Neural progenitor cell (in vitro differentiated cells): ENCODE results near the gene SLC2A6. TPM values are rescaled to one million over a fixed set of nuclear protein-coding genes. Genes with fewer than 3 reads are reported as not detected.

Source experiments
- DNase-seq: peaks from one replicate; pipeline ENCODE4 v3.0.0-alpha.2; 2016; ENCODE audit warnings: low spot score
- H2AFZ ChIP-seq: fragments of 200-600 bp; sonication (generic); replicated peaks from 2 replicates; pipeline ENCODE4 v1.6.1; 2016; ENCODE audit warnings: antibody characterized with exemption
- H3F3A ChIP-seq: fragments of 200-600 bp; sonication (generic); 2 replicates; pipeline ENCODE4 v1.6.1; 2016; ENCODE audit warnings: antibody characterized with exemption, low read depth
- H3K27ac ChIP-seq: fragments of 200-600 bp; sonication (generic); 2 replicates; pipeline ENCODE4 v1.5.1; 2016; ENCODE audit warnings: mild to moderate bottlenecking
- H3K27me3 ChIP-seq: fragments of 200-600 bp; sonication (generic); 2 replicates; pipeline ENCODE4 v1.6.1; 2016; ENCODE audit warnings: mild to moderate bottlenecking, moderate library complexity
- H3K36me3 ChIP-seq: fragments of 200-600 bp; sonication (generic); 2 replicates; pipeline ENCODE4 v1.5.1; 2016
- H3K4me1 ChIP-seq: fragments of 200-600 bp; sonication (generic); 2 replicates; pipeline ENCODE4 v1.6.1; 2016; ENCODE audit warnings: mixed run types
- H3K4me2 ChIP-seq: fragments of 200-600 bp; sonication (generic); 2 replicates; pipeline ENCODE4 v1.6.1; 2016
- H3K4me3 ChIP-seq: fragments of 200-600 bp; sonication (generic); 2 replicates; pipeline ENCODE4 v1.5.1; 2016
- H3K79me2 ChIP-seq: fragments of 200-600 bp; sonication (generic); 2 replicates; pipeline ENCODE4 v1.6.1; 2016; ENCODE audit warnings: low read depth
- H3K9ac ChIP-seq: fragments of 200-600 bp; sonication (generic); 2 replicates; pipeline ENCODE4 v1.6.1; 2016
- H3K9me3 ChIP-seq: fragments of 200-600 bp; sonication (generic); 2 replicates; pipeline ENCODE4 v1.5.1; 2016; ENCODE audit warnings: low read depth
- H4K20me1 ChIP-seq: fragments of 200-600 bp; sonication (generic); 2 replicates; pipeline ENCODE4 v1.6.1; 2016; ENCODE audit warnings: low read depth
- H3K27ac Mint-ChIP-seq: 3 replicates; pipeline ENCODE4 v1.8.0; 2021; ENCODE audit warnings: mixed read lengths
- H3K27me3 Mint-ChIP-seq: 2 replicates; pipeline ENCODE4 v1.8.0; 2022; ENCODE audit warnings: low read depth, mild to moderate bottlenecking, inconsistent platforms, moderate library complexity, mixed read lengths; ENCODE audit not compliant: insufficient read depth
- H3K36me3 Mint-ChIP-seq: 3 replicates; pipeline ENCODE4 v1.8.0; 2021; ENCODE audit warnings: mixed read lengths
- H3K4me1 Mint-ChIP-seq: 3 replicates; pipeline ENCODE4 v1.8.0; 2021; ENCODE audit warnings: mixed read lengths
- H3K4me3 Mint-ChIP-seq: 3 replicates; pipeline ENCODE4 v1.8.0; 2021; ENCODE audit warnings: mild to moderate bottlenecking, moderate library complexity, mixed read lengths
- H3K9me3 Mint-ChIP-seq: 3 replicates; pipeline ENCODE4 v1.8.0; 2020; ENCODE audit warnings: mixed read lengths
- EZH2 ChIP-seq: fragments of 200-600 bp; sonication (generic); IDR thresholded peaks from 2 replicates; pipeline ENCODE4 v1.6.1; 2017; ENCODE audit warnings: antibody characterized with exemption, mild to moderate bottlenecking, moderate library complexity
- EZH2phosphoT487 ChIP-seq: fragments of 200-600 bp; sonication (generic); IDR thresholded peaks from 2 replicates; pipeline ENCODE4 v1.6.1; 2017; ENCODE audit warnings: antibody characterized with exemption
- total RNA-seq: library from RNA; depleted of rRNA; stranded (reverse); fragments of >200 nt; gene quantifications from 2 replicates; pipeline ENCODE4 v1.2.3, GENCODE V29; 2015; ENCODE audit warnings: low replicate concordance
- TF ChIP-seq, protein P1 (sequence below): fragments of 200-600 bp; sonication (generic); IDR thresholded peaks from 2 replicates; pipeline ENCODE4 v1.5.1; 2017; ENCODE audit warnings: antibody characterized with exemption, mild to moderate bottlenecking

Gene SLC2A6
- total RNA-seq, 1 donor from 2014 or later = 2.3 TPM

GRCh38 chr9:133484671-133485437 is 6.0 kb upstream of the SLC2A6 start:
- Mint-ChIP-seq H3K4me1 (peaks cover 7% of the 10 kb centered on the region), H3K36me3 (no peaks in the 10 kb centered on the region), H3K27ac (no peak overlapping the region), H3K9me3 (no peaks in the 10 kb centered on the region), H3K4me3 (no peak overlapping the region), H3K27me3 (peaks cover 14% of the 10 kb centered on the region)
- Histone ChIP-seq H2AFZ (no peak overlapping the region), H3K4me3 (no peak overlapping the region), H3K4me1 (no peaks in the 10 kb centered on the region), H3K4me2 (no peak overlapping the region), H3F3A (peaks cover 1% of the 10 kb centered on the region), H3K9ac (no peak overlapping the region), H3K27me3 (peaks cover 16% of the 10 kb centered on the region), H4K20me1 (no peaks in the 10 kb centered on the region), H3K36me3 (no peaks in the 10 kb centered on the region), H3K9me3 (no peaks in the 10 kb centered on the region), H3K79me2 (no peaks in the 10 kb centered on the region), H3K27ac (no peak overlapping the region)
- no peak for TF ChIP-seq EZH2
- TF ChIP-seq, protein P1, sequence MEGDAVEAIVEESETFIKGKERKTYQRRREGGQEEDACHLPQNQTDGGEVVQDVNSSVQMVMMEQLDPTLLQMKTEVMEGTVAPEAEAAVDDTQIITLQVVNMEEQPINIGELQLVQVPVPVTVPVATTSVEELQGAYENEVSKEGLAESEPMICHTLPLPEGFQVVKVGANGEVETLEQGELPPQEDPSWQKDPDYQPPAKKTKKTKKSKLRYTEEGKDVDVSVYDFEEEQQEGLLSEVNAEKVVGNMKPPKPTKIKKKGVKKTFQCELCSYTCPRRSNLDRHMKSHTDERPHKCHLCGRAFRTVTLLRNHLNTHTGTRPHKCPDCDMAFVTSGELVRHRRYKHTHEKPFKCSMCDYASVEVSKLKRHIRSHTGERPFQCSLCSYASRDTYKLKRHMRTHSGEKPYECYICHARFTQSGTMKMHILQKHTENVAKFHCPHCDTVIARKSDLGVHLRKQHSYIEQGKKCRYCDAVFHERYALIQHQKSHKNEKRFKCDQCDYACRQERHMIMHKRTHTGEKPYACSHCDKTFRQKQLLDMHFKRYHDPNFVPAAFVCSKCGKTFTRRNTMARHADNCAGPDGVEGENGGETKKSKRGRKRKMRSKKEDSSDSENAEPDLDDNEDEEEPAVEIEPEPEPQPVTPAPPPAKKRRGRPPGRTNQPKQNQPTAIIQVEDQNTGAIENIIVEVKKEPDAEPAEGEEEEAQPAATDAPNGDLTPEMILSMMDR = no peak
- DNase-seq = no peak

GRCh38 chr9:133483611-133484010 is 4.7 kb upstream of the SLC2A6 start:
- peaks cover 23% of the 10 kb centered on the region for H3K27me3 ChIP-seq
- no peaks in the 10 kb centered on the region for H3K36me3 ChIP-seq
- H3F3A ChIP-seq = peaks cover 3% of the 10 kb centered on the region
- no peak overlapping the region for H2AFZ ChIP-seq
- peak overlapping the region; percentile 1 for H3K27ac Mint-ChIP-seq
- H3K4me1 Mint-ChIP-seq = peaks cover 7% of the 10 kb centered on the region
- no peaks in the 10 kb centered on the region for H3K9me3 Mint-ChIP-seq
- no peaks in the 10 kb centered on the region for H3K9me3 ChIP-seq
- DNase-seq = no peak
- no peaks in the 10 kb centered on the region for H3K79me2 ChIP-seq
- H3K4me2 ChIP-seq = no peak overlapping the region
- H4K20me1 ChIP-seq = no peaks in the 10 kb centered on the region
- H3K27me3 Mint-ChIP-seq = peaks cover 10% of the 10 kb centered on the region
- no peak overlapping the region for H3K4me3 Mint-ChIP-seq
- TF ChIP-seq EZH2 (no peak), EZH2phosphoT487 (no peak)
- TF ChIP-seq, protein P1 = no peak
- no peak overlapping the region for H3K9ac ChIP-seq
- H3K36me3 Mint-ChIP-seq = no peaks in the 10 kb centered on the region
- H3K27ac ChIP-seq = no peak overlapping the region
- peaks cover 4% of the 10 kb centered on the region for H3K4me1 ChIP-seq
- H3K4me3 ChIP-seq = no peak overlapping the region

GRCh38 chr9:133477992-133478850 is 678 bp downstream of the SLC2A6 start:
- Histone ChIP-seq H3K9ac (peak overlapping the region; percentile 30), H2AFZ (peak overlapping the region; percentile 74), H3K9me3 (no peaks in the 10 kb centered on the region), H3K27ac (no peak overlapping the region), H3K4me2 (peak overlapping the region; percentile 78), H4K20me1 (no peaks in the 10 kb centered on the region), H3K79me2 (peaks cover 8% of the 10 kb centered on the region), H3F3A (peaks cover 3% of the 10 kb centered on the region), H3K27me3 (peaks cover 23% of the 10 kb centered on the region), H3K36me3 (no peaks in the 10 kb centered on the region), H3K4me3 (peak overlapping the region; percentile 51), H3K4me1 (peaks cover 10% of the 10 kb centered on the region)
- DNase-seq = peak; percentile 65
- H3K36me3 Mint-ChIP-seq = no peaks in the 10 kb centered on the region
- no peaks in the 10 kb centered on the region for H3K9me3 Mint-ChIP-seq
- H3K4me3 Mint-ChIP-seq = peak overlapping the region; percentile 82
- peaks cover 6% of the 10 kb centered on the region for H3K27me3 Mint-ChIP-seq
- peaks cover 8% of the 10 kb centered on the region for H3K4me1 Mint-ChIP-seq
- no peak overlapping the region for H3K27ac Mint-ChIP-seq
- TF ChIP-seq EZH2phosphoT487 (no peak), EZH2 (no peak)
- TF ChIP-seq, protein P1 = no peak
